ENCODE results near the gene KAT7. TPM values are rescaled to one million over a fixed set of nuclear protein-coding genes. Genes with fewer than 3 reads are reported as not detected.

The KAT7 gene
- total and polyA plus RNA-seq, 4 donors: 8.7 to 87.5 (median 35.7) TPM

DNA sequence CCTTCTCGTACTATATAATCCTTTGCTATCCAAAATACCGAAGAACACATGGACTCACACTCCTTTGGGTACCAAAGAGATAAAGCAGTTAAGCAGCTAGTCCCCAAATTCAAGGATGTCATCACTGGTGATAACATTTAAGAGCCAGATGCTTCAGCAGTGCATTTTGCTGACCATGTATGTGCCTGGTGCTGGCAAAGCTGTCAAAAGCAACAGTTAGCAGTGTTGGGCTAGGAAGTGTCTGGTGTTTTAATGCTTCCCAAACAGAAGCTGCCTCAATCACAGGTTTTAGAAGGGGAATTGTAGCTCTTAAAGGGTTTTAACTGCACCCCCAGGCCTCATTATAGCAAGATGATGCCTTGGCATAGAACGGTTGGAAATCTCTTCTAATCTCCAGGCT is 29.3 kb upstream of the KAT7 start:
- H3K9ac ChIP-seq (ENCODE audit: insufficient read depth in 1 of 2, low read length in 2 of 2): no peak overlapping the region
- no peak for TF ChIP-seq CTCF (IDR thresholded peaks at IDR 0.05; ENCODE audit: control extremely low read depth, extremely low read depth)
- DNase-seq (no peak), ATAC-seq (ENCODE audit: insufficient read depth, low FRiP score) (no peak)
- no peak overlapping the region for H3K27ac ChIP-seq (ENCODE audit: low read depth in 1 of 2, low read length in 1 of 2)
- H3K27me3 ChIP-seq (ENCODE audit: control insufficient read depth in 3 of 3, insufficient read depth in 3 of 3, low read length in 2 of 3): no peaks in the 10 kb centered on the region
- H3K36me3 ChIP-seq (ENCODE audit: control insufficient read depth in 4 of 4, insufficient read depth in 4 of 4, low read length in 4 of 4): peaks cover 0 to 4% (median 0%) of the 10 kb centered on the region in 4 donors
- peaks cover 0 to 20% (median 13%) of the 10 kb centered on the region in 5 donors for H3K4me1 ChIP-seq (ENCODE audit: control insufficient read depth in 5 of 5, insufficient read depth in 5 of 5, low read length in 5 of 5)
- 86 to 88% methylated on average over 3 of the region's 3 CpGs for WGBS, 2 donors
- no peaks in the 10 kb centered on the region for H3K9me3 ChIP-seq (ENCODE audit: control insufficient read depth in 4 of 4, insufficient read depth in 3 of 4, low read length in 3 of 4)
- H3K4me3 ChIP-seq: no peak overlapping the region

DNA sequence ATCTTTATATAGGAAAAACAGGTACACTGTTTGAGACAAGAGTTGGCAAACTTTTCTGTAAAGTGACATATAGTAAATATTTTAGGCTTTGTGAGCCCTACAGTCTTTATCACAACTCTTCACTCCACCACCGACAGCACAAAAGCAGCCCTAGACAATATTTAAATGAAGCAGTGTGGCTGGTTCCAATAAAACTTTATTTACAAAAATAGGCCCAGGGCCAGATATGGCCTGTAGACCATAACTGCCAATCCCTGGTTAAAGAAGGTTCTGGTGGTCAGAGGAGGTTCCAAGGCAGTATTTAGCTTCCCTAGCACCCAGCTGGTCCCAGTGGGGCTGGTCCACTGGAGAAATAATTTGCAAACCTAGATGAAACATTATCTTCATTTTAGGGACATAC is 28.2 kb upstream of the KAT7 start:
- Histone ChIP-seq H3K4me1 (ENCODE audit: control insufficient read depth in 5 of 5, insufficient read depth in 5 of 5, low read length in 5 of 5) (peaks cover 0 to 24% (median 12%) of the 10 kb centered on the region in 5 donors), H3K27ac (ENCODE audit: low read depth in 1 of 2, low read length in 1 of 2) (no peak overlapping the region), H3K4me3 (no peak overlapping the region), H3K36me3 (ENCODE audit: control insufficient read depth in 4 of 4, insufficient read depth in 4 of 4, low read length in 4 of 4) (peaks cover 0 to 4% (median 0%) of the 10 kb centered on the region in 4 donors), H3K9me3 (ENCODE audit: control insufficient read depth in 4 of 4, insufficient read depth in 3 of 4, low read length in 3 of 4) (no peaks in the 10 kb centered on the region), H3K9ac (ENCODE audit: insufficient read depth in 1 of 2, low read length in 2 of 2) (no peak overlapping the region), H3K27me3 (ENCODE audit: control insufficient read depth in 3 of 3, insufficient read depth in 3 of 3, low read length in 2 of 3) (no peaks in the 10 kb centered on the region)
- DNase-seq (no peak), ATAC-seq (ENCODE audit: insufficient read depth, low FRiP score) (no peak)
- no peak for TF ChIP-seq CTCF (IDR thresholded peaks at IDR 0.05; ENCODE audit: control extremely low read depth, extremely low read depth)
- 82 to 93% methylated on average over 1 of the region's 1 CpG for WGBS, 2 donors

DNA sequence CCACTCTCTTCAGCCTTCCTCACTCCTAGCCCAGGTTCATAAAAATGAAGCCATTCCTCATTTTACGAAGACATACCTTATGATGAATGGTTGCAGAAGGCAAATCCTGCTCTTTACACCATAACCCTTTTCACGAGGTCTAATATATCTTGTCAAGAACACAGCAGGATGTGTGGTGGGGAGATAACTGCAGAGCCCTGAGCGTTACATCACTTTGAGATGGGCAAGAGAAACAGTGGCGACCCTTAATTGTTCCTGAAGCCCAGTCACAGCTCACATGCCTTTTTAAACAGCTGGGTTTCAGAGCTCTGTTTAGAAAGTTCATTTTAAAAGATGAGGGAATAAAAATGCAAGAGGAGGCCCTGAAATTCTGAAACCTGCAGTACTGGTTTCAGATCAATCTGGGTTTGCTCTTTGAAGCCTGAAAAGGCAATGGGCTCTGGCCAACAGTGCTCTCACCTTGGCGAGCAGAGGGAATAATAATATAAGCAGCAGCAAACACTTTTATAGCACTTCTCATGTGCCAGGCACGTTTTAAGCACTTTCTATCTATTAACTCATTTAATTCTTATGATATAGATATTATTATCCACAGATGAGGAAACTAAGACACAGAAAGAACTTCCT is 27.4 kb upstream of the KAT7 start:
- H3K27me3 ChIP-seq (ENCODE audit: control insufficient read depth in 3 of 3, insufficient read depth in 3 of 3, low read length in 2 of 3): no peaks in the 10 kb centered on the region
- no peak overlapping the region for H3K9ac ChIP-seq (ENCODE audit: insufficient read depth in 1 of 2, low read length in 2 of 2)
- H3K9me3 ChIP-seq (ENCODE audit: control insufficient read depth in 4 of 4, insufficient read depth in 3 of 4, low read length in 3 of 4): no peaks in the 10 kb centered on the region
- H3K36me3 ChIP-seq (ENCODE audit: control insufficient read depth in 4 of 4, insufficient read depth in 4 of 4, low read length in 4 of 4): no peaks in the 10 kb centered on the region
- 43 to 53% methylated on average over 6 of the region's 6 CpGs for WGBS, 2 donors
- no peak for TF ChIP-seq CTCF (IDR thresholded peaks at IDR 0.05; ENCODE audit: control extremely low read depth, extremely low read depth)
- DNase-seq (no peak), ATAC-seq (ENCODE audit: insufficient read depth, low FRiP score) (no peak)
- no peak overlapping the region for H3K27ac ChIP-seq (ENCODE audit: low read depth in 1 of 2, low read length in 1 of 2)
- peaks cover 0 to 24% (median 10%) of the 10 kb centered on the region in 5 donors for H3K4me1 ChIP-seq (ENCODE audit: control insufficient read depth in 5 of 5, insufficient read depth in 5 of 5, low read length in 5 of 5)
- no peak overlapping the region for H3K4me3 ChIP-seq
